Upper lobe of left lung (tissue), 6 donors: ENCODE measurements around the gene MADD. TPM values are rescaled to one million over a fixed set of nuclear protein-coding genes. Genes with fewer than 3 reads are reported as not detected.

Experiments used
- ATAC-seq, 2 donors: fragments of 200-7000 bp; cut with Tn5 transposase; one replicate each; pipeline ENCODE4 v1.9.1; 2022; ENCODE audit warnings: mild to moderate bottlenecking in 2 of 2, moderate library complexity in 2 of 2; ENCODE audit not compliant: low FRiP score in 2 of 2
- DNase-seq, 2 donors: peaks; one replicate each; pipeline ENCODE4 v3.0.0-alpha.2; 2019 to 2020
- H3K27ac ChIP-seq, 4 donors: fragments of 200-600 bp; sonication (generic); one replicate each; pipeline ENCODE4 v1.5.1; 2016 to 2019
- H3K27me3 ChIP-seq, 4 donors: fragments of 200-600 bp; sonication (generic); one replicate each; pipeline ENCODE4 v1.5.1; 2017 to 2019
- H3K36me3 ChIP-seq, 4 donors: fragments of 200-600 bp; sonication (generic); one replicate each; pipeline ENCODE4 v1.5.1; 2016 to 2019
- H3K4me1 ChIP-seq, 4 donors: fragments of 200-600 bp; sonication (generic); one replicate each; pipeline ENCODE4 v1.5.1; 2018 to 2019
- H3K4me3 ChIP-seq, 4 donors: fragments of 200-600 bp; sonication (generic); one replicate each; pipeline ENCODE4 v1.5.1; 2017 to 2019; ENCODE audit warnings: mild to moderate bottlenecking in 2 of 4, moderate library complexity in 1 of 4
- H3K9me3 ChIP-seq, 4 donors: fragments of 200-600 bp; sonication (generic); one replicate each; pipeline ENCODE4 v1.5.1; 2018 to 2019
- CTCF ChIP-seq, 6 experiments: fragments of 450-650 bp in 4 of 6; fragments of 200-600 bp in 2 of 6; sonication (generic) in 2 of 6; IDR thresholded peaks; one replicate each; pipeline ENCODE4 v1.5.1; 2016 to 2019; ENCODE audit warnings: antibody characterized with exemption in 6 of 6
- EP300 ChIP-seq, 4 donors: sonication (generic); formaldehyde crosslinking; IDR thresholded peaks; one replicate each; pipeline ENCODE4 v1.5.1; 2017; ENCODE audit warnings: antibody characterized with exemption in 4 of 4, control low read depth in 2 of 4
- POLR2A ChIP-seq, 4 donors: fragments of 450-650 bp; IDR thresholded peaks; one replicate each; pipeline ENCODE4 v1.5.1; 2016 to 2017; ENCODE audit warnings: antibody characterized with exemption in 4 of 4, mild to moderate bottlenecking in 2 of 4
- POLR2AphosphoS5 ChIP-seq, 2 donors: sonication (generic); formaldehyde crosslinking; IDR thresholded peaks; one replicate each; pipeline ENCODE4 v1.5.1; 2017; ENCODE audit warnings: antibody characterized with exemption in 2 of 2
- WGBS, 2 donors: methylation state at CpG; one replicate each; pipeline ENCODE4 v1.1.5; 2017 to 2018; 5-methylcytosine and 5-hydroxymethylcytosine counted together
- total RNA-seq, 6 donors: library from RNA; depleted of rRNA in 4 of 6; stranded (reverse); fragments of >200 nt in 4 of 6; gene quantifications; one replicate each; pipeline versions ENCODE4 v1.1.0 to v1.2.1, GENCODE V29; 2016 to 2021
- donor health status: DM: no; HTN: no; CAD: no; lungs with moderate emphysema.
- donor health status: DM: no; HTN: yes; CAD: no; lungs with severe emphysema.

Gene MADD
- total RNA-seq, 6 donors from 2014 or later, result 39.6 to 129 (median 47.9) TPM

- H3K9me3 ChIP-seq, result no peaks in the 10 kb centered on the region
- no peak overlapping the region for H3K27ac ChIP-seq
- ATAC-seq (no peak), DNase-seq (no peak)
- peaks cover 0 to 3% (median 0%) of the 10 kb centered on the region in 4 donors for H3K4me1 ChIP-seq
- peaks cover 73 to 100% (median 98%) of the 10 kb centered on the region in 4 donors for H3K36me3 ChIP-seq
- H3K27me3 ChIP-seq, result no peaks in the 10 kb centered on the region
- TF ChIP-seq POLR2A (IDR thresholded peaks at IDR 0.05) (no peak), CTCF (IDR thresholded peaks at IDR 0.05) (no peak), POLR2AphosphoS5 (IDR thresholded peaks at IDR 0.05) (no peak), EP300 (IDR thresholded peaks at IDR 0.05) (no peak)
- no peak overlapping the region for H3K4me3 ChIP-seq
Measured at GRCh38 chr11:47280099-47280498, 10.2 kb downstream of the MADD start.

GRCh38 chr11:47280860-47281259 lies 10.9 kb downstream of the MADD start:
- H3K27me3 ChIP-seq, result no peaks in the 10 kb centered on the region
- no peak for DNase-seq
- TF ChIP-seq EP300 (IDR thresholded peaks at IDR 0.05), result no peak
- TF ChIP-seq CTCF (IDR thresholded peaks at IDR 0.05), result no peak
- TF ChIP-seq POLR2A (IDR thresholded peaks at IDR 0.05), result no peak
- TF ChIP-seq POLR2AphosphoS5 (IDR thresholded peaks at IDR 0.05), result no peak
- ATAC-seq, result no peak
- H3K9me3 ChIP-seq, result no peaks in the 10 kb centered on the region
- 83 to 84% methylated on average over 5 of the region's 5 CpGs for WGBS, 2 donors
- no peak overlapping the region for H3K27ac ChIP-seq
- no peak overlapping the region for H3K4me3 ChIP-seq
- H3K36me3 ChIP-seq, result peaks cover 76 to 100% (median 97%) of the 10 kb centered on the region in 4 donors
- H3K4me1 ChIP-seq, result peaks cover 0 to 3% (median 0%) of the 10 kb centered on the region in 4 donors

GRCh38 chr11:47282462-47282861 lies 12.5 kb downstream of the MADD start:
- no peak for ATAC-seq
- H3K27ac ChIP-seq, result no peak overlapping the region
- DNase-seq, result no peak
- no peaks in the 10 kb centered on the region for H3K4me1 ChIP-seq
- H3K9me3 ChIP-seq, result no peaks in the 10 kb centered on the region
- TF ChIP-seq CTCF (IDR thresholded peaks at IDR 0.05) (no peak), POLR2AphosphoS5 (IDR thresholded peaks at IDR 0.05) (no peak), EP300 (IDR thresholded peaks at IDR 0.05) (no peak), POLR2A (IDR thresholded peaks at IDR 0.05) (no peak)
- no peak overlapping the region for H3K4me3 ChIP-seq
- no peaks in the 10 kb centered on the region for H3K27me3 ChIP-seq
- H3K36me3 ChIP-seq, result peaks cover 83 to 100% (median 97%) of the 10 kb centered on the region in 4 donors
- WGBS, 2 donors, result 93 to 94% methylated on average over 7 of the region's 7 CpGs

- no peak for TF ChIP-seq EP300 (IDR thresholded peaks at IDR 0.05)
- TF ChIP-seq POLR2A (IDR thresholded peaks at IDR 0.05), result no peak
- no peak for TF ChIP-seq CTCF (IDR thresholded peaks at IDR 0.05)
- no peak for TF ChIP-seq POLR2AphosphoS5 (IDR thresholded peaks at IDR 0.05)
- ATAC-seq, result peak in 1 of 2 donors; percentile 20
- Histone ChIP-seq H3K27ac (no peak overlapping the region), H3K36me3 (peaks cover 81 to 100% (median 98%) of the 10 kb centered on the region in 4 donors), H3K9me3 (no peaks in the 10 kb centered on the region), H3K4me3 (no peak overlapping the region), H3K4me1 (no peaks in the 10 kb centered on the region), H3K27me3 (no peaks in the 10 kb centered on the region)
- 90 to 99% methylated on average over 4 of the region's 4 CpGs for WGBS, 2 donors
- DNase-seq, result no peak
Measured at GRCh38 chr11:47284151-47284550, 14.2 kb downstream of the MADD start.
